ENCODE data around the gene IRF2BP1. TPM values are rescaled to one million over a fixed set of nuclear protein-coding genes. Genes with fewer than 3 reads are reported as not detected.

The IRF2BP1 gene
- total and polyA plus RNA-seq, 7 donors, result 7.8 to 25.5 (median 18.0) TPM

DNA sequence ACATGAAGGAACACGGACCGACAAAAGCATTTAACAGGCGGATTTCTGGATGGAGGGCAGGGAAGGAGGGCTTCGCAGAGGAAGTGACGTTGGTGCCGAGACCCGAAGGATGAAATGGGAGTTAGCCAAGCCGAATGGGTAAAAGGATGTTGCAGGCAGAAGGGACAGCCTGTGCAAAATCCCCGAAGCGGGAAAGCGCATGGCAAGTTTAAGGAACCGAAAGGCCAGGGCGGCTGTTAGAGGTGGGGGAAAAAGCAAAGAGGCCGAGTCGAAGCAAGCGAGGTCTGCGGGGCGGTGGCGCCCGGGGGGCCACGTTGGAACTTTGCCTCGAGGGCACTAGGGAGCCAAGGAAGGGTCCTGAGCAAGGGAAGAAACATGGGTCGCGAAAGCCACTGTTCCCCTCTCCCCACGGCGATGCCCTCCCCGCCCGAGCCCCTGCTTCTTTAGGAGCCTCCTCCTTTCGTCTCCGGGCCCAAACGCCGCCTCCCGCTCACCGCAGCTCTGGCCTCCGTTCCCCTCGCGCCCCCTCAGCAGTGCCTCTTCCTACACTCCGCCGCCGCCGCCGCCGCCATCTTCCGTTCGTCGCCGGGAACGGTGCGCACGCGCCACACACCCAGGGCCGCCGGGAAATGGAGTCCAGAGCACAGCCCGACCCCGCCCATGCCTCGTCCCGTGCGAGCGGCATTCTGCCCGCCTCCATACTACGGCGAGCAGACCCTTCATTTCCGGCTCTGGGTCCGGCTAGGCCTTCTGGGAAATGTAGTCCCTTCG is 23.2 kb downstream of the IRF2BP1 start, which contains the start of gene SYMPK:
TSS of gene SYMPK (minus strand) at position 584 of the 771 bp plus-strand sequence. CDS start 8,652 bp downstream, outside the sequence.
- peaks cover 8 to 32% (median 24%) of the 10 kb centered on the region in 3 donors for H3K27me3 ChIP-seq
- 0 to 1% methylated on average over 65 of the region's 65 CpGs for WGBS, 2 donors
- H3K4me3 ChIP-seq, result peak within 1 kb of the TSS; percentile 94 to 99 (median 96)
- peak within 1 kb of the TSS; percentile 92 to 97 (median 96) for H3K27ac ChIP-seq
- DNase-seq, result peak; percentile 99
- peaks cover 0 to 34% (median 9%) of the 10 kb centered on the region in 4 donors for H3K36me3 ChIP-seq
- H3K9me3 ChIP-seq, result no peaks in the 10 kb centered on the region
- H3K4me1 ChIP-seq, result peaks cover 0 to 33% (median 24%) of the 10 kb centered on the region in 4 donors
- peak in 1 of 4 donors; percentile 70 for TF ChIP-seq EP300 (IDR thresholded peaks at IDR 0.05)
- peak; percentile 56 to 61 for TF ChIP-seq POLR2A (IDR thresholded peaks at IDR 0.05)
- peak; percentile 78 to 93 (median 88) for TF ChIP-seq POLR2AphosphoS5 (IDR thresholded peaks at IDR 0.05)
- TF ChIP-seq, protein P1, sequence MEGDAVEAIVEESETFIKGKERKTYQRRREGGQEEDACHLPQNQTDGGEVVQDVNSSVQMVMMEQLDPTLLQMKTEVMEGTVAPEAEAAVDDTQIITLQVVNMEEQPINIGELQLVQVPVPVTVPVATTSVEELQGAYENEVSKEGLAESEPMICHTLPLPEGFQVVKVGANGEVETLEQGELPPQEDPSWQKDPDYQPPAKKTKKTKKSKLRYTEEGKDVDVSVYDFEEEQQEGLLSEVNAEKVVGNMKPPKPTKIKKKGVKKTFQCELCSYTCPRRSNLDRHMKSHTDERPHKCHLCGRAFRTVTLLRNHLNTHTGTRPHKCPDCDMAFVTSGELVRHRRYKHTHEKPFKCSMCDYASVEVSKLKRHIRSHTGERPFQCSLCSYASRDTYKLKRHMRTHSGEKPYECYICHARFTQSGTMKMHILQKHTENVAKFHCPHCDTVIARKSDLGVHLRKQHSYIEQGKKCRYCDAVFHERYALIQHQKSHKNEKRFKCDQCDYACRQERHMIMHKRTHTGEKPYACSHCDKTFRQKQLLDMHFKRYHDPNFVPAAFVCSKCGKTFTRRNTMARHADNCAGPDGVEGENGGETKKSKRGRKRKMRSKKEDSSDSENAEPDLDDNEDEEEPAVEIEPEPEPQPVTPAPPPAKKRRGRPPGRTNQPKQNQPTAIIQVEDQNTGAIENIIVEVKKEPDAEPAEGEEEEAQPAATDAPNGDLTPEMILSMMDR (IDR thresholded peaks at IDR 0.05), result no peak
- intact Hi-C loops (cut with DNase I), result loop anchor here (1.0 to 5.0 kb wide), 2 partner anchors 24 to 155 kb away; partner anchors contain the start of gene IRF2BP1

DNA sequence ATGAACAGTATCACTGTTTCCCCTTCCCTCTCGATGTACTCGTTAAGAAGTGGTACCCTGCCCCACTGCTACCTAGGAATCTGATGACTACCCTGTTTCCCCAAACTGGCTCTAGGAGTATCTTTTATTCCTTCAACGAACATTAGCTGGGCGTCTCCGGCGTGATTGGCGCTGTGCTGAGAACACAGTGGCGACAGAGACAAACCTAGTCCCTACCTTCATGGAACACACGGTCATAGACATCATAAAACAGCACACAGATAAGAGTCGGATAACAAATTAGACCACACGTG is 23.7 kb downstream of the IRF2BP1 start:
- TF ChIP-seq, protein P1 (IDR thresholded peaks at IDR 0.05), result no peak
- no peak for TF ChIP-seq POLR2A (IDR thresholded peaks at IDR 0.05)
- TF ChIP-seq POLR2AphosphoS5 (IDR thresholded peaks at IDR 0.05), result no peak
- no peak for TF ChIP-seq EP300 (IDR thresholded peaks at IDR 0.05)
- H3K9me3 ChIP-seq, result no peaks in the 10 kb centered on the region
- WGBS, 2 donors, result 0% methylated on average over 11 of the region's 11 CpGs
- H3K4me3 ChIP-seq, result peak overlapping the region; percentile 94 to 99 (median 96)
- DNase-seq, result no peak
- intact Hi-C loops (cut with DNase I), result loop anchor here (5.0 kb wide), 1 partner anchor 155 kb away; no protein-coding TSS in a partner anchor
- H3K36me3 ChIP-seq, result peaks cover 0 to 34% (median 9%) of the 10 kb centered on the region in 4 donors
- H3K27ac ChIP-seq, result peak overlapping the region; percentile 92 to 97 (median 96)
- peaks cover 0 to 33% (median 24%) of the 10 kb centered on the region in 4 donors for H3K4me1 ChIP-seq
- H3K27me3 ChIP-seq, result peaks cover 8 to 32% (median 24%) of the 10 kb centered on the region in 3 donors

DNA sequence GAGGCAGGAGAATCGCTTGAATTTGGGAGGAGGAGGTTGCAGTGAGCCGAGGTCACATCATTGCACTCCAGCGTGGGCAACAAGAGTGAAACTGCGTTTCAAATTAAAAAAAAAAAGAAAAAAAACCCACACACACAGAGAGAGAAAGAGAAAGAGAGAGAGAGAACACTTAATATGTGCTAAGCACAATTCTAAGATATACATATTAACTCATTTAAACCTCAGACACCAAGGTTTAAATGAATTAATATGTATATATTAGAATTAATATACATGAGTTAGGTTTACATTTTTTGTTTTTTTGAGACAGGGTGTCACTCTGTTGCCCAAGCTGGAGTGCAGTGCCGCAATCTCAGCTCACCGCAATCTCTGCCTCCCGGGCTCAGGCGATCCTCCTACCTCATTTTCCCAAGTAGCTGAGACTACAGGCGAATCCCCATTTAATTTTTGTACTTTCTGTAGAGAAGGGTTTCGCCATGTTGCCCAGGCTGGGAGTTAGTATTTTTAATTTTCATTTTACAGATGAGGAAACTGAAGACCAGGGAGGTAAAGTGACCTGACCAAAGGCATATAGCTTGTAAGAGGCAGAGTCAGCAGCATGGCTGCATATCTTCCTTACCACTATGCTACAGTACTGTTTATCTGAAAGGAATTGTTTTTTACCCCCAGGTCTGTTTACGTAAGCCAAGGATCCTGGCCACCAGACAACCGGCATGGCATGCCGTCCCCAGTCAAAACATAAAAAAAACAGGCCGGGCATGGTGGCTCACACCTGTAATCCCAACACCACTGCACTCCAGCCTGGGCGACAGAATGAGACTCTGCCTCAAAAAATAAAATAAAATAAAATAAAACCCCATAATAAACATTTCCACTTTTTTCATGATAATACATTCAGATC is 25.3 kb downstream of the IRF2BP1 start:
- H3K4me3 ChIP-seq, result no peak overlapping the region
- no peak for TF ChIP-seq POLR2A (IDR thresholded peaks at IDR 0.05)
- no peak for TF ChIP-seq POLR2AphosphoS5 (IDR thresholded peaks at IDR 0.05)
- TF ChIP-seq, protein P1 (IDR thresholded peaks at IDR 0.05), result no peak
- TF ChIP-seq EP300 (IDR thresholded peaks at IDR 0.05), result no peak
- DNase-seq, result no peak
- H3K27ac ChIP-seq, result no peak overlapping the region
- whole genome bisulfite sequencing, 2 donors, result 79 to 88% methylated on average over 15 of the region's 15 CpGs
- H3K36me3 ChIP-seq, result peaks cover 0 to 37% (median 9%) of the 10 kb centered on the region in 4 donors
- H3K4me1 ChIP-seq, result peaks cover 0 to 33% (median 24%) of the 10 kb centered on the region in 4 donors
- intact Hi-C loops (cut with DNase I), result loop anchor here (5.0 kb wide), 1 partner anchor 157 kb away; no protein-coding TSS in a partner anchor
- H3K9me3 ChIP-seq, result no peaks in the 10 kb centered on the region
- peaks cover 8 to 23% (median 22%) of the 10 kb centered on the region in 3 donors for H3K27me3 ChIP-seq

DNA sequence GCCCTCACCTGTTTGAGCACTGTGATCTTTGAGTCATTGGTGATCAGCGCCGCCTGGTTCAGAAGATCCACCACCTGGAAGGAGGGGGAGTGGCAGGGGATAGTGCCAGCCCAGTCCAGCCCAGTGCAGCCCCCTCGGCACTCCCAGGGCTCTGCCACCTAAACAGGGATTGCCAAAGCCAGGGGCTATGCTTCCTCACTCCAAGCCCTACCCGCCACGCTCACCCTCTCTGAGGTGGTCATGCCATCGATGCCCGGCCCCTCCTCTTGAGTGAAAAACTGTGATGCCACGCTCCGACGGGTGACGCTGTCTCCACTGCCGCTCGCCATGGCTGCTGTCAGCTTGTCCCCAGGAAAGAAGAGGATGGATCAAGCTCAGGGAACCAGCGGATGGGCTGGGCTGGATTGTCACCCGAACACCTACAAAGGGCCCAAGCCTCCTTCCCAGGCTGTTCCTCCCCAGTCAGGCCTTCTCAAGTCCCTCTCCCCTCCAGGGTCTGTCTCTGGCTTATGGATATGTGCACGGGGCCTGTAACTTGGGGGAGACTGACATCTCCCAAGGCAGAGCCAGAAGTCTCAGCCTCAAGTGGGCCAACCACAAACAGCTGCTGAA is 31.7 kb downstream of the IRF2BP1 start:
- TF ChIP-seq POLR2AphosphoS5 (IDR thresholded peaks at IDR 0.05) (no peak), EP300 (IDR thresholded peaks at IDR 0.05) (no peak), POLR2A (IDR thresholded peaks at IDR 0.05) (no peak)
- TF ChIP-seq, protein P1 (IDR thresholded peaks at IDR 0.05), result no peak
- H3K27me3 ChIP-seq, result no peaks in the 10 kb centered on the region
- H3K27ac ChIP-seq, result no peak overlapping the region
- no peak overlapping the region for H3K4me3 ChIP-seq
- no peaks in the 10 kb centered on the region for H3K4me1 ChIP-seq
- 89 to 97% methylated on average over 16 of the region's 16 CpGs for WGBS, 2 donors
- H3K9me3 ChIP-seq, result no peaks in the 10 kb centered on the region
- H3K36me3 ChIP-seq, result peaks cover 12 to 74% (median 38%) of the 10 kb centered on the region in 4 donors
- intact Hi-C loops (cut with DNase I), result no loop called here
- DNase-seq, result no peak

All from sigmoid colon (tissue), 7 donors.